ENCODE measurements around the gene CD9. TPM values are rescaled to one million over a fixed set of nuclear protein-coding genes. Genes with fewer than 3 reads are reported as not detected.

Gene CD9
- total RNA-seq, 1 donor from 2014 or later, result 181 TPM

DNA sequence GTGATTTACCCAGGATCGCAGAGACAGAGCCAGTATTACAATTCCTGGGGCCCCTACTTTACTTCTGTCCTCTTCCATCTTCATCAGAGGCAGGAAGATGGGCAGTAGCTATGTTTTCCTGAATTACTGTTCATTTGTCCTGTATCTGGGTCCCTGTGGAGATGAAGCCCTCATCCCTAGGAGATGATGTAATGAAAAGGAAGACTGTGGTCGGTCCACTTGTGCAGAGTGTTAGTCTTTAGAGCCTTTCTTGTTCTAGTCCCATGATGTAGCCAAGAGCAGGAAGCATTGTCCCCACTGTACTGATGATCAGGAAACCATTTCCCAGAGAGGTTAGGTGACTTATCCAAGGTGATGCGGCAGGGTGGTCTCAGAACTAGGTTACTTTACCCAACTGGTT lies 2.6 kb downstream of the CD9 start:
- no peak for DNase-seq (ENCODE audit: low spot score in 2 of 2)
- intact Hi-C loops (cut with DNase I), result loop anchor here (1.0 kb wide), 1 partner anchor 27 kb away; no protein-coding TSS in a partner anchor

DNA sequence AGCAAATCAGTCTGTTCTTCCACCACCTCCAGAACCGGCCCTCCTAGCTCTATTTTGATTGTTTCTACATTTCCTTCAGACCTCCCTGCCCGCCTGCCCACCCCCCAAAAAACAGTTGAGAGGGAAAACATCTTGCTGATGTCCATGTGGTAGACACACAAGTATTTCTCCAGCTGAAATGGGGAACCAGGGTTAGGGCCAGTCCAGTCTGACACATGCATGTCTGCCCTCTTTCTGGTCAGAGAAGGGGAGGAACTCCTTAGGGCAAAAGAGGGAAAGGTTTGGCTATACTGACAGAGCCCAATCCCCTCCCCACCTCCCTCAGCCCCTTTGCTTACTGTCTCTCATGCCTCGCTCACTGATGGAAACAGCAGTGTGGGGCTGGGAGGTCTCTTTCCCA lies 3.4 kb downstream of the CD9 start:
- H3K27me3 ChIP-seq, result no peaks in the 10 kb centered on the region
- peaks cover 16 to 65% of the 10 kb centered on the region in 2 donors for H3K4me1 ChIP-seq
- peak overlapping the region; percentile 86 to 96 for H3K4me3 ChIP-seq
- no peaks in the 10 kb centered on the region for H3K9me3 ChIP-seq
- DNase-seq (ENCODE audit: low spot score in 2 of 2), result no peak
- TF ChIP-seq, protein P1, sequence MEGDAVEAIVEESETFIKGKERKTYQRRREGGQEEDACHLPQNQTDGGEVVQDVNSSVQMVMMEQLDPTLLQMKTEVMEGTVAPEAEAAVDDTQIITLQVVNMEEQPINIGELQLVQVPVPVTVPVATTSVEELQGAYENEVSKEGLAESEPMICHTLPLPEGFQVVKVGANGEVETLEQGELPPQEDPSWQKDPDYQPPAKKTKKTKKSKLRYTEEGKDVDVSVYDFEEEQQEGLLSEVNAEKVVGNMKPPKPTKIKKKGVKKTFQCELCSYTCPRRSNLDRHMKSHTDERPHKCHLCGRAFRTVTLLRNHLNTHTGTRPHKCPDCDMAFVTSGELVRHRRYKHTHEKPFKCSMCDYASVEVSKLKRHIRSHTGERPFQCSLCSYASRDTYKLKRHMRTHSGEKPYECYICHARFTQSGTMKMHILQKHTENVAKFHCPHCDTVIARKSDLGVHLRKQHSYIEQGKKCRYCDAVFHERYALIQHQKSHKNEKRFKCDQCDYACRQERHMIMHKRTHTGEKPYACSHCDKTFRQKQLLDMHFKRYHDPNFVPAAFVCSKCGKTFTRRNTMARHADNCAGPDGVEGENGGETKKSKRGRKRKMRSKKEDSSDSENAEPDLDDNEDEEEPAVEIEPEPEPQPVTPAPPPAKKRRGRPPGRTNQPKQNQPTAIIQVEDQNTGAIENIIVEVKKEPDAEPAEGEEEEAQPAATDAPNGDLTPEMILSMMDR (IDR thresholded peaks at IDR 0.05), result no peak
- H3K36me3 ChIP-seq, result peaks cover 0 to 1% of the 10 kb centered on the region in 2 donors
- intact Hi-C loops (cut with DNase I), result no loop called here
- H3K27ac ChIP-seq, result peak overlapping the region; percentile 93 to 94

More for the DNA sequence above, 2.6 kb downstream of the CD9 start:
- no peaks in the 10 kb centered on the region for H3K27me3 ChIP-seq
- H3K36me3 ChIP-seq, result no peaks in the 10 kb centered on the region
- peak overlapping the region; percentile 86 to 96 for H3K4me3 ChIP-seq
- H3K4me1 ChIP-seq, result peaks cover 16 to 59% of the 10 kb centered on the region in 2 donors
- TF ChIP-seq, protein P1 (IDR thresholded peaks at IDR 0.05), result no peak
- no peaks in the 10 kb centered on the region for H3K9me3 ChIP-seq
- H3K27ac ChIP-seq, result peak overlapping the region; percentile 93 to 94

DNA sequence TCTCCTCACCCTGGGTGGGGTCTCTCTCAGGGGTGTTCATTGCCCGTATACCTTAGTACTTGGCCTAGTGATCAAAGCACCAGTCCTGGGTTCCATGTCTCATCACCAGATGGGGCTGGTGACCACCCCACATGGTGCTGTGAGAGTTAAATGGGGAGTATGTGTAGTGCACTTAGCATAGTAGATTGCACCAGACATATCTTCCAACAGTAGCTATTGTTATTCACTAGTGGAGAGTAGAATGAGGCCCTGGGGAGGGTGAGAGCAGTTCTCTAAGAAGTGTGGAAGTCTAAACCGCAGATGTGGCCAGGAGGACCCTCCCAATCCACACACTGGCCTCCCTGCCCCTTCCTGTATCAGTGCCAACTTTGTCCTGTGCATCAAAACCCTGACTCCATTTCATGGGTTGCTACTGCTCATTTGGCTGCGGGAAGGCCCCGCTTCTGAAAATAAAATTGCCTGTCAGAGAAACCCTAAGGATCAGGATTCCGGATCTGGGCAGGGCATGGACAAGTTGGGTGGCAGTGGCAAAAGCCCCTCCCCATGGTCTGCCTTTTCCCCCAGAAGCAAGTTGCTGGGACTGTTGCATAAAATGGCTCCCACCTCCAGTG lies 4.4 kb downstream of the CD9 start:
- Histone ChIP-seq H3K36me3 (peaks cover 0 to 8% of the 10 kb centered on the region in 2 donors), H3K9me3 (no peaks in the 10 kb centered on the region), H3K4me3 (peak overlapping the region; percentile 24 to 96), H3K4me1 (peaks cover 16 to 58% of the 10 kb centered on the region in 2 donors), H3K27ac (peak overlapping the region; percentile 93 to 94), H3K27me3 (no peaks in the 10 kb centered on the region)
- TF ChIP-seq, protein P1 (IDR thresholded peaks at IDR 0.05), result no peak
- no peak for DNase-seq (ENCODE audit: low spot score in 2 of 2)
- intact Hi-C loops (cut with DNase I), result no loop called here

DNA sequence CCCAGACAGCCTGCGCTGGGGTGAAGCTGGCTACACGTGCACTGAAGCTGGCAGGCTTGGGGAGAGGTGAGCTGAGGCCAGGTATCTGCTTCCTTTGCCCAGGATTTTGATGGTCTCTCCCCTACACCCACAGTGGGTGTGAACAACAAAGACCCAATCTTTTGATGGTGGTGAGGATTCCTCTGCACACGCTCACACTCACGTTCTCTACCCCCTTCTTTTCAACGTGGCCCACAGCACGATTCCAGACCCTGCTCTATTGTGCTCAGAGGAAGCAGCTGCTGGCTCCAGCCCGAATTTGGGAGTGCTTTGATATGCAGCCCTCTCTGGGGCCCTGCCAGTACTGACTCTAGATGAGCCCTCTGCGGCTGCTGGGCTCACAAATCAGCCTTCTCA lies 4.9 kb downstream of the CD9 start:
- TF ChIP-seq, protein P1 (IDR thresholded peaks at IDR 0.05), result no peak
- H3K27me3 ChIP-seq, result no peaks in the 10 kb centered on the region
- H3K27ac ChIP-seq, result peak overlapping the region; percentile 93 to 94
- no peaks in the 10 kb centered on the region for H3K9me3 ChIP-seq
- H3K4me3 ChIP-seq, result peak overlapping the region; percentile 24 to 96
- DNase-seq (ENCODE audit: low spot score in 2 of 2), result no peak
- intact Hi-C loops (cut with DNase I), result no loop called here
- H3K36me3 ChIP-seq, result peaks cover 0 to 8% of the 10 kb centered on the region in 2 donors
- H3K4me1 ChIP-seq, result peaks cover 16 to 58% of the 10 kb centered on the region in 2 donors

DNA sequence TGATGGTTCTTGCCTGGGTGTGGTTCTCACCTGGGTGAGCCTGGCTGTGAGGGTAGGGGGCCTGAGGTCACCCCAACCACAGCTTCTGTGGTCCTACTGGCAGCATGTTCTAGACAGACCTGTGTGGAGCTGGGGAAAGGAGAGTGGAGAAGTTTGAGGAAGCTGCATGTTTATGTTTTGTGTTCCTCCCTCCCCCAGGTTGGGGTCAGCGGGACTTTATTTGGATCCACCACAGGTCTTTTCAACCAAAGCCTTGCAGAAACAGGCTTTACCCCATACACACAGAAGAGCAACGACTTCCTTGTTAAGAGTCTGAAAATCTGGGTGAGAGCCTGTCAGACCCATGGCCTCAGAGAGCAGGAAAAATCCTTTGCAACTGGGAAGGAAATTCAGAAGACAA lies 5.6 kb downstream of the CD9 start:
- H3K4me3 ChIP-seq, result peak overlapping the region in 1 of 2 donors; percentile 96
- intact Hi-C loops (cut with DNase I), result no loop called here

More for the DNA sequence above, 5.6 kb downstream of the CD9 start:
- DNase-seq (ENCODE audit: low spot score in 2 of 2), result no peak
- TF ChIP-seq, protein P1 (IDR thresholded peaks at IDR 0.05), result no peak
- Histone ChIP-seq H3K27ac (peak overlapping the region; percentile 93 to 94), H3K9me3 (no peaks in the 10 kb centered on the region), H3K27me3 (no peaks in the 10 kb centered on the region), H3K4me1 (peaks cover 22 to 63% of the 10 kb centered on the region in 2 donors), H3K36me3 (peaks cover 0 to 8% of the 10 kb centered on the region in 2 donors)
